PC-9 (cell line): Measurements from ENCODE around the gene SLC25A29. TPM values are rescaled to one million over a fixed set of nuclear protein-coding genes. Genes with fewer than 3 reads are reported as not detected.

Source experiments
- BruUV-seq: library from RNA; stranded (reverse); fragments of 400-500 nt; replicated peaks from 2 replicates; lab custom pipeline; 2021; lab: Mats Ljungman, UMichigan
- CTCF ChIA-PET: fragments of 300-600 bp; sonication (Branson Sonifier 250); formaldehyde crosslinking; loops from one replicate; lab custom pipeline; 2022; ENCODE audit warnings: antibody characterized with exemption; lab: Charles Lee
- POLR2A ChIA-PET: fragments of 300-600 bp; sonication (Branson Sonifier 250); formaldehyde crosslinking; loops from one replicate; lab custom pipeline; 2022; ENCODE audit warnings: antibody characterized with exemption; ENCODE audit not compliant: unreplicated experiment; lab: Charles Lee
- DNase-seq, 2 experiments: peaks; one replicate each; pipeline versions ENCODE4 v3.0.0 to v3.0.0-alpha.2; 2015 to 2022; ENCODE audit warnings: mixed read lengths in 1 of 2
- H2AFZ ChIP-seq: fragments of 200-600 bp; sonication (generic); 2 replicates; pipeline ENCODE4 v1.8.1; 2017; ENCODE audit warnings: antibody characterized with exemption
- H3F3A ChIP-seq: fragments of 200-600 bp; sonication (generic); 2 replicates; pipeline ENCODE4 v1.8.1; 2017; ENCODE audit warnings: antibody characterized with exemption, mild to moderate bottlenecking, low read depth; ENCODE audit not compliant: insufficient read depth
- H3K27ac ChIP-seq: fragments of 200-600 bp; sonication (generic); 2 replicates; pipeline ENCODE4 v1.6.1; 2016; ENCODE audit warnings: mixed run types
- H3K27me3 ChIP-seq: fragments of 200-600 bp; sonication (generic); 2 replicates; pipeline ENCODE4 v1.6.1; 2016; ENCODE audit warnings: low read depth, mixed run types; ENCODE audit not compliant: insufficient read depth
- H3K36me3 ChIP-seq: fragments of 200-600 bp; sonication (generic); 2 replicates; pipeline ENCODE4 v1.6.1; 2016; ENCODE audit warnings: low read depth, mixed run types
- H3K4me1 ChIP-seq: fragments of 200-600 bp; sonication (generic); replicated peaks from 2 replicates; pipeline ENCODE4 v1.6.1; 2016; ENCODE audit warnings: mixed run types; ENCODE audit not compliant: insufficient read depth
- H3K4me2 ChIP-seq: fragments of 200-600 bp; sonication (generic); 2 replicates; pipeline ENCODE4 v1.6.1; 2017; ENCODE audit warnings: mixed run types
- H3K4me3 ChIP-seq: fragments of 200-600 bp; sonication (generic); 2 replicates; pipeline ENCODE4 v1.6.1; 2016; ENCODE audit warnings: mixed run types
- H3K79me2 ChIP-seq: fragments of 200-600 bp; sonication (generic); 2 replicates; pipeline ENCODE4 v1.6.1; 2017; ENCODE audit warnings: low read depth, mixed run types
- H3K9me2 ChIP-seq: fragments of 200-600 bp; sonication (generic); 2 replicates; pipeline ENCODE4 v1.8.1; 2017; ENCODE audit warnings: mild to moderate bottlenecking; ENCODE audit not compliant: insufficient read depth
- H3K9me3 ChIP-seq: fragments of 200-600 bp; sonication (generic); 2 replicates; pipeline ENCODE4 v1.8.1; 2016; ENCODE audit warnings: low read depth; ENCODE audit not compliant: insufficient read depth
- H4K20me1 ChIP-seq: fragments of 200-600 bp; sonication (generic); 2 replicates; pipeline ENCODE4 v1.8.1; 2017; ENCODE audit not compliant: insufficient read depth
- CTCF ChIP-seq: fragments of 200-600 bp; sonication (generic); conservative IDR thresholded peaks from 2 replicates; pipeline ENCODE4 v1.6.1; 2017; ENCODE audit warnings: mixed run types, antibody characterized with exemption, mild to moderate bottlenecking, moderate library complexity
- EZH2 ChIP-seq: fragments of 200-600 bp; sonication (generic); IDR thresholded peaks from 2 replicates; pipeline ENCODE4 v1.8.0; 2017; ENCODE audit warnings: antibody characterized with exemption, low read depth
- intact Hi-C: fragments of 100-400 bp; cut with micrococcal nuclease; formaldehyde crosslinking; loops from one replicate; pipeline ENCODE4 v1.10.0; 2022; ENCODE audit not compliant: unreplicated experiment
- total RNA-seq: library from RNA; stranded (reverse); gene quantifications from 2 replicates; pipeline ENCODE4 v1.2.3, GENCODE V29; 2021

SLC25A29 gene
- total RNA-seq, 1 experiment from 2014 or later: 6.9 TPM

DNA sequence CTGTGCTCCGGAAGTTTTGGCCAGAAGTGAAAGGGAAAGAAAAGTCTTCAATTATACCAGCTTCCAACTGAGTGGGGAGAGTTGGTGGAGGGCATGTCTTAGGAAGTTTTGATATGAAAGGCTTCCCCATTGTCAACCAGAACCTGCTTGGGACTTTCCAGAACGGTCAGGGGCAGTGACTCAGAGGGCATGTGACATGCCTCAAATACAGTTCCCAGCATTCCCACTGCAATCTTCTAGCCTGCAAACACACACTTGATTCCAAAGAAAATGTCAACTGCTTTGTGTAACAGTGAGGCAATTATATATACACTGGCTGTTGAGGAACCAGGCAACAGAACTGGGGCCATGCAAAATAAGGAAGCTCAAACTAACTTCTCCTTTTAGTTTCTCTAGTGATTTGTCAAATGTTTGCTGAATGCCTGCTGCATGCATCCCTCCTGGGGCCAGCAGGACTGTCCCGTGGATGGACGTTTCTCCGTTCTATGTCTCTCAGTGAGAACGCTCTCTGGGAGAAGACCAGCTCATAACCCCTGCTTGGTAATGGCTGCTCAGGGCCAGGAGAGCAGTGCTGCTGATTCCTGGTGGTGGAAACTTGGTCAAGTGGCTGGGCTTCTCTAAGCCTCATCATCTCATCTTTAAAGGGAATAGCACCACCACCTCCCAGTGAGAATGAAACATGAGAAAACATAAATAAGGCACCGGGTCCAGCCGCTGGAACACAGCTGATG lies 35.2 kb upstream of the SLC25A29 start:
- intact Hi-C loops: no loop called here
- POLR2A ChIA-PET: no interaction called here
- Histone ChIP-seq H4K20me1 (no peaks in the 10 kb centered on the region), H3K27ac (no peak overlapping the region), H3F3A (no peaks in the 10 kb centered on the region), H3K79me2 (no peaks in the 10 kb centered on the region), H3K27me3 (no peaks in the 10 kb centered on the region), H2AFZ (no peak overlapping the region), H3K9me3 (no peaks in the 10 kb centered on the region), H3K36me3 (no peaks in the 10 kb centered on the region), H3K4me1 (no peaks in the 10 kb centered on the region), H3K4me2 (no peak overlapping the region), H3K9me2 (no peaks in the 10 kb centered on the region), H3K4me3 (no peak overlapping the region)
- CTCF ChIA-PET: no interaction called here
- no peak for TF ChIP-seq EZH2
- no peak for TF ChIP-seq CTCF
- no peak for DNase-seq
- BruUV-seq: no TSS peak

- Histone ChIP-seq H3F3A (no peaks in the 10 kb centered on the region), H3K9me2 (no peaks in the 10 kb centered on the region), H3K27ac (no peak overlapping the region), H3K4me2 (no peak overlapping the region), H3K4me1 (no peaks in the 10 kb centered on the region), H3K79me2 (no peaks in the 10 kb centered on the region), H4K20me1 (no peaks in the 10 kb centered on the region), H3K36me3 (no peaks in the 10 kb centered on the region), H3K9me3 (no peaks in the 10 kb centered on the region), H3K27me3 (no peaks in the 10 kb centered on the region), H2AFZ (no peak overlapping the region), H3K4me3 (no peak overlapping the region)
- no TSS peak for BruUV-seq
- intact Hi-C loops: no loop called here
- no peak for DNase-seq
- no peak for TF ChIP-seq EZH2
- TF ChIP-seq CTCF: no peak
- ChIA-PET CTCF (no interaction called here), POLR2A (no interaction called here)
Observed at GRCh38 chr14:100340423-100340813, 34.2 kb upstream of the SLC25A29 start.

DNA sequence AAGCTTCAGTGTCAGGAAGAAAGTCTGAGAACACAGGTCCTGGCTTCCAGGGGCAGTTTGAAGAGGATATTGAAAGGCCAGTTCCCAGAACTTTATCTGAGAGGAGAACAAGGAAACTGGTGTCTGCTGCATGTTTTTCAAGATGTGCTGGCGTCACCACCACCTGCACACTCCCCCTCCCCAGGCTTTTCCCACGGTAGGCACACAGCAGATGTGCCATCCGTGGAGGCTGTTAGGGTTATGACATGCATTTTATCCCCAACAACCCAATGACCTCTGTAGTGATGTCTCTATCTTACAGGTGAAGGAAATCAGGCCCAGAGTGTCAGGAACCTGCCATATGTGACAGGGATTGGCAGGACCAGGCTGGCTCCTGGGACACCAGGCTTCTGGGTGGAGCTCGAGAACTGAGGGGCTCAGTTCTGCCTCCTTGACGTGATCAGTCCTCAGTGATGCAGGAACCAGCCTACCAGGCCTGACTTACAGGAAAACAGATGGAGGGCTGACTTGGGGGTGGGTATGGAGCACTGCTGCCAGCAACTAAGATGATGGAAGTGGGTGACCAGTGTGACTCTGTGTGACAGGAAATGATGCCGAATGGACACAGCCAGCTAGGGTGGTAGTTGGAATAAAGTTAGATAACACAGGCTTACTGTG lies 33.6 kb upstream of the SLC25A29 start:
- H3K36me3 ChIP-seq: no peaks in the 10 kb centered on the region
- DNase-seq: no peak
- TF ChIP-seq CTCF: no peak
- TF ChIP-seq EZH2: no peak
- no peaks in the 10 kb centered on the region for H4K20me1 ChIP-seq
- H3K9me2 ChIP-seq: no peaks in the 10 kb centered on the region
- ChIA-PET POLR2A (no interaction called here), CTCF (no interaction called here)
- H2AFZ ChIP-seq: no peak overlapping the region
- no peaks in the 10 kb centered on the region for H3K27me3 ChIP-seq
- no peaks in the 10 kb centered on the region for H3F3A ChIP-seq
- H3K79me2 ChIP-seq: no peaks in the 10 kb centered on the region
- no peaks in the 10 kb centered on the region for H3K9me3 ChIP-seq
- H3K27ac ChIP-seq: no peak overlapping the region
- H3K4me1 ChIP-seq: no peaks in the 10 kb centered on the region
- intact Hi-C loops: no loop called here
- no peak overlapping the region for H3K4me2 ChIP-seq
- no peak overlapping the region for H3K4me3 ChIP-seq
- BruUV-seq: no TSS peak
